Left renal cortex interstitium (tissue), 4 donors: ENCODE measurements around the gene CDK5RAP1. TPM values are rescaled to one million over a fixed set of nuclear protein-coding genes. Genes with fewer than 3 reads are reported as not detected.

Experiments used
- DNase-seq, 4 donors: peaks; one replicate each; pipeline ENCODE4 v3.0.0-alpha.2; 2013; ENCODE audit warnings: low read depth in 4 of 4, low spot score in 2 of 4, missing footprints in 1 of 4
- polyA plus RNA-seq, 4 donors: library from polyadenylated mRNA; unstranded; fragments of 120-200 nt; gene quantifications; one replicate each; pipeline ENCODE4 v1.2.1, GENCODE V29; 2013; ENCODE audit not compliant: insufficient read length in 4 of 4

CDK5RAP1 gene
- polyA plus RNA-seq, 4 donors: 26.6 to 44.1 (median 35.1) TPM

DNA sequence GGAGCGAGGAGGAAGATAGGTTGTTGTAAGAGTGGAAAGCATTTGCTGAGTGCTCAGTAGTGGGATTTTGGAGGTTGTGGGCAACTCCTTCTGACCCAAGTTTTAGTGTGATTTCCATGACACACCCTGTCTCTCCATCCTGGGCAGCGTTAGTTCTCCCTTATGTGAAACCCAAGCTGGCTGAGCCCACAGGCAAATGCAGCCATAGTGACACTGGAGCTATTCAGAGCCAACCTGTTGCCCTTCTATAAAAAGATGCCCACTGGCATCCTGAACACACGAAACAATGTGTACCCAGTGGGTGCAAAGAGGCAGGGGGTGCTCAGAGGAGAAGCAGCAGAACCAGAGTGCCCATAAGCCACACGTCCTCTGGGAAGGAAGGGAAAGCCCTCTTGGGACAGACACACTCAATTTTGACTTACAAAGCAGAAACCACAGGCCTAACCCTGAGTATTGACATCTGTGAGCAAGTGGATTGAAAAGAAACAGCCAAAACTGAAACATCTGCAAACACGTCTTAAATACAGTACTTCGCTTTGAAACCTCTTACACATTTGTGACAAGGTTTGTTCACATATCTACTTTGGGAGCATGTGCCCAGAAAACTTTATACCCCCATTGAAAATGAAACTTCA lies 63.7 kb downstream of the CDK5RAP1 start:
- no peak for DNase-seq

- DNase-seq: no peak
These were observed 64.2 kb downstream of the CDK5RAP1 start for GRCh38 chr20:33337119-33337518.

DNA sequence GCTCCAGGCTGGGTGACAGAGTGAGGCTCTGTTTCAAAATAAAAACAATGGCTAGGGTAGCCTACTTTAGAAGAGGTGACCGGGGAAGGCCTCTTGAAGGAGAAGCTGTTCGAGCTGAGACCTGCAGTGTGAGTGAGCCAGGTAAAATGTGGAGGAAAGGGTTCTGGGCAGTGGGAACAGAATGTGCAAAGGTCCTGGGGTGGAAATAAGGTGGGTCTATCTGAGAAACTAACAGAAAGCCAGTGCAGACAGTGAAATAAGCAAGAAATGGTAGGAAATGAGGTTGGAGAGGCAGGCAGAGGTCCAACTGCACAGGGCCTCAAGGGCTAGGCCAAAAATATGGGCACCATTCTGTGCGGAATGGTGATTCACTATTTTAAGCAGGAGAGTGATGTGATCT lies 64.9 kb downstream of the CDK5RAP1 start:
- no peak for DNase-seq

DNA sequence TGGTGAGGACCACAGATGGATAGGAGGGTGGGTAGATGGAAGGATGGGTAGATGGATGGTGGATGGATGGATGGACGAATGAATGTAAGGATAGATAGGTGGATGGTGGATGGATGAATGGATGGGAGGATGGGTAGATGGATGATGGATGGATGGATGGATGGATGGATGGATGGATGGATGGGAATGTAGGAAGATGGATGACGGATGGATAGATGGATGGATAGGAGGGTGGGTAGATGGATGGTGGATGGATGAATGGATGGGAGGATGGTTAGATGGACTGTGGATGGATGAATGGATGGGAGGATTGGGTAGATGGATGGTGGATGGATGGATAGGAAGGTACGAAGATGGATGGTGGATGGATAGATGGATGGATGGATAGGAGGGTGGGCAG lies 67.2 kb downstream of the CDK5RAP1 start:
- no peak for DNase-seq

DNA sequence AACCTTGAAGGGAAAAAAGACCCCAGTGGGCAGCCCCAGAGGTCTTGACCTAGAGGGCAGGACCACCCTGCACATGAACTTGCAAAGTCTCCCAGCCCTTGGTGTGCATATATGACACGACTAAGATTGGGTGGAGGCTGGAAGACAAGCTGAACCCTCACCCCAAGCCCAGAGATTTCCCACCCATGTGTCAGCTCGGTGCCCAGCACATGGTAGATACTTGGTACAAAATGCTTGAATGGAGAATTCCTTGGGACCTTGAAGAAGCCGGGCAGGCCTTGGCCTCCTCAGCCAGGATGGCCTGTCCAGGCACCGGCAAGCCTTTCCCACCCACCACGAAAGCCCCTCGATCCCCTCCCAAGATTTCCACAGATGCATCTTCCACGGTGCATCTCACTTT lies 67.7 kb downstream of the CDK5RAP1 start:
- DNase-seq: no peak

DNA sequence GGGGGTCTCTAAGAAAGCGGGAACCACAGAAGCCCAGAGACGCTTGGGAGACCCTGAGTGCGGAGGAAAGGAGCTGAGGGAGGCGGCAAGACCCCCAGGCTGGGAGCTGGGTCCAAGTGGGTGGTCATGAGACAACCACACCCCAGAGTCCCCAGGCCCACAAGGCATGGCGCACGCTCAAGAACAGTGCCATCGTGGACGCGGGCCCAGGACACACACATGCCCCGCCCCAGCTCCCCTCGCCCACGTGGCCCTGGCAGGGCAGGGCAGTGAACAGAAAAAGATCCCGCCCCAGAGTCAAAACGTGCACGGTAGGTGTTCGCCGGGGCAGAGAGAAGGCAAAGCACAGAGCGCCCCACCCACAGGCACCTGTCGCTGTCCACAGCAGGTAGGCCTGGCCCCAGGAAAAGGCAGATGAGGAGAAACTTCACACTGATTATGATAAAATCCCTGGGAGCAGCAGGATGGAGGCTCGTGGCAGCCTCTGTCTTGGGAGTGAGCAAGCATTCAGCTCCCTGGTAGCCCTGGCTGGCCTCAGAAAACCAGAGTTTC lies 68.3 kb downstream of the CDK5RAP1 start:
- no peak for DNase-seq

- no peak for DNase-seq
These were observed 72.9 kb downstream of the CDK5RAP1 start for GRCh38 chr20:33328157-33329137.

DNA sequence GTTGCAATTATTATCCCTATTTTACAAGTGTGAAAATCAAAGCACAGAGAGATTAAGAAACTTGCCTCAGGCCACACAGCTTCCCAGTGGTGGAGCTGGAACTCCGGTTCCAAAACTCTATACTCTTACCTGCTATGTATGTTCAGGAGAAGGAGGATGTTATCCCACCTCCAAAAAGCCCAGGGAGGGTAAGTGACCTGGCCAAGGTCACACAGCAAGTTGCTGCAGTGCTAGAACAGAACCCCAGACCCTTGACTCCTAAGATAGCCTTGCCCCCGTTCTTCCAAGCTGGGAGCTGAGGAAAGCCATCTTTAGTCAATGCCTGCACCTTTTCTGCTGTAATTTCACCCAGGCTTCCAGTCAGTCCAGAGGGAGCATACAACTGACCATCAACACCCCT lies 76.0 kb downstream of the CDK5RAP1 start:
- DNase-seq: no peak

- DNase-seq: no peak
These were observed 78.1 kb downstream of the CDK5RAP1 start for GRCh38 chr20:33323236-33323635.

DNA sequence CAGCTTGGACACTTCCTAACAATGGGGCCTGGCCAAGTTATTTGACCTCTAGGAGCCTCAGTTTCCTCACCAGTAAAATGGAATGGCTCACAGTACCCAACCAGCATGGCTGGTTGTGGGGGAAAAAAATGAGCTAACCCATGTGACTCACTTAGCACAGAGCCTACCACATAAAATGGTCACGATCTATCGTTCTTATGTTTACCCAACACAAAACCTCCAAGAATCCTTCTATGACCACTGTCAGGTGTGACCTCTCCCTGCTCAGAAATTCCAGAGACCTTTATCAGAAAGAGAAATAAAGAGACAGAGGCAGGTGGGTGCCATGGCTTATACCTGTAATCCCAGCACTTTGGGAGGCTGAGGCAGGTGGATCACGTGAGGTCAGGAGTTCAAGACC lies 78.9 kb downstream of the CDK5RAP1 start:
- no peak for DNase-seq

DNA sequence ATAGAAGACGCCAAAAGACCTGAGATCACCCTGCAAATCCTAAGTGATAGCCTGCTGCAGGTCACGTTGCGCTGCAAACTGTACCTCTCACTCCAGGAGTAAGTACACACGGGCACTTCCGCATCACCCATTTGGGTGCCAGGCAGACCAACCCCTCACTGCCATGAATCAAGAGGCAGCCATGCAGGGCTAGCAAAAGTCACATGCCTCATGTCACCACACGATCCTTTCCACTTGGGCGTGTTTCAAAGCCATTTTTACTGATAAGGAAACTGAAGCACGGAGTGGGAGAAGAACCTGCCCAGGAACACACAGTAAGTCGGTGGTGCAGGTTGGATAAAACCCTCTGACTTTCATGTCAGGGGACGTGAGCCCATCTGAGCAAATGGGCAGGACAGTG lies 81.3 kb downstream of the CDK5RAP1 start:
- no peak for DNase-seq

GRCh38 chr20:33318096-33318429 lies 83.3 kb downstream of the CDK5RAP1 start:
- DNase-seq: no peak

DNA sequence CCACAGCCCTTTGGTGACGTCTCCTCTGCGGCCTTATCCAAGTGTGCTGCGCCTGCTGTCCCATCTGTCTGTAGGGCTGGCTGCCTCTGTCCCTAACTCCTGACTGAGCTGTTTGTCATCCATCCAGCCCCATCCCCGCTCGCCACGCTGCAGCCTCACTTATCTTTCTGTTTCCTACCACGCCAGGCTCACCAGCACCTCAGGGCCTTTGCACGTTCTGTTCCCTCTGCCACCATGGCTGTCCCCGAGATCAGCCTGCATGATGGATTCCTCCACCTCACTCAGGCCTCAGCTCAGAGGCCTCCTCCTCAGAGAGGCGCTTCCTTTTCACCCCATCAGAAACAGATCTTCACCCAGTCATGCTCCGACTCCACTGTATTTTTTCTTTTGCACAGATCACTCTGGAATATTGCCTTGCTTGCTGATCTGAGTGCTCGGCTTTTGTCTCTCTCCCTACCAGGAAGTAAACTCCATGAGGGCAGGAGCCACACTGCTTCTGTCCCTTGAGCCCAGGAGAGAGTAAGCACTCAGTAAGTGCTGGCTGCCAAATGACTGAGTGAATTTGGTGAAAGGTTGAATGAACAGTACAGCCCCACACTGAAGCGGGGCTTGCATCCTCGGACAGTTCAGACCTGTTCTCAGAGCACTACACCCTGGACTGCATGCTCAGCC lies 83.8 kb downstream of the CDK5RAP1 start:
- no peak for DNase-seq

DNA sequence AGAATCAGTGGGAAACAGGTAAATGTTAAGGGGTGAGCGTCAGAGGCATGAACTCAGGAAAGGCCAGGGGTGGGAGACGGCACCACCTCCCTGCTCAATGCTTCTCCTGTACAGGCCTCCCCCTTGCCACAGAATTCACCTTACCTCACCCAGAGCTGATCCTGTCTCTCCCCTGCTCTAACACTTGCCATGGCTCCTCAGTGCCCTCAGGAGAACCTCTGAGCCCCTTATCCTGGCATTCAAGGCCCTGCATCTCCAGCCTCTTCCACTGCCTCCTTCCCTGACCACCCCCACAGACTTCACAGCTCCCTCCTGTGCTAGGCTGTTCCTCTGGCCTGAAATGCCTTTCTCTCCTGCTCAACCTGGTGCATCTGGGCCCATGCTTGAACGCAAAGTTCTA lies 84.4 kb downstream of the CDK5RAP1 start:
- no peak for DNase-seq

GRCh38 chr20:33316343-33316742 lies 85.0 kb downstream of the CDK5RAP1 start:
- DNase-seq: no peak

- DNase-seq: no peak
These were observed 87.5 kb downstream of the CDK5RAP1 start for GRCh38 chr20:33313686-33314314.

DNA sequence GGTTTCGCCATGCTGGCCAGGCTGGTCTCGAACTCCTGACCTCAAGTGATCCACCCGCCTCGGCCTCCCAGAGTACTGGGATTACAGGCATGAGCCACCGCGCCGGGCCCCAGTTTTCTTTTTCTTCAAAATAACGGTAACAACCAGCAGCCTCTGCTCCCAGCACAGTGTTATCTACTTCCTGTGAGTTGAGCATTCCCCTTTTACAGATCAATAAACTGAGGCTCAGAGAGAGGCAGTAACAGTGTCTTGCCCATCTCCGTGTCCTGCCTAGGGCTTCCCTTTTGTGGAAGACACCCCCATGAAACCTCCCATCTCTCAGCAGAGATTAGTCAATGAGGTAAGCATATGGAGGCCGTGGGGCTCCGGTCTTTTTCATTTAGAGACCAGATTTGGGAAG lies 88.7 kb downstream of the CDK5RAP1 start:
- DNase-seq: no peak

GRCh38 chr20:33311996-33312395 lies 89.3 kb downstream of the CDK5RAP1 start:
- no peak for DNase-seq

DNA sequence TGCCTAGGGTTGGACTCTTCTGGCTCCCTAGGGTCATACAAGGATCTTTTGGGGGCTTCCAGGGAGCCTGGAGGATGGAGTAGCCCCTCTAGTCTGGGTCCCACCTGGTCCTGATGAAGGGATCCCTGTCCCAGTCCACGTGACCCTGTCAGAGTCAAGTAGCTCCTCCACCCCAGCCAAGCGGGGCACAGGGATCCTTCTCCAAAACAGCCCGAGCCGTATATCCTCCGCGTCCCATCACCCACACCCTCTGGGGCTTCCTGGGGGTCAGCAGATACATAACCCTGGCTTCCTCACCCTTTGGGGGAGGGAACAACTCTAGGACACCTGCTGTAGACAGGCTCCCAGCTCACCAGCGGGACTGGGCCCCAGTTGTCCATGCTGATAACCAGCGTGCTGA lies 90.3 kb downstream of the CDK5RAP1 start:
- no peak for DNase-seq

DNA sequence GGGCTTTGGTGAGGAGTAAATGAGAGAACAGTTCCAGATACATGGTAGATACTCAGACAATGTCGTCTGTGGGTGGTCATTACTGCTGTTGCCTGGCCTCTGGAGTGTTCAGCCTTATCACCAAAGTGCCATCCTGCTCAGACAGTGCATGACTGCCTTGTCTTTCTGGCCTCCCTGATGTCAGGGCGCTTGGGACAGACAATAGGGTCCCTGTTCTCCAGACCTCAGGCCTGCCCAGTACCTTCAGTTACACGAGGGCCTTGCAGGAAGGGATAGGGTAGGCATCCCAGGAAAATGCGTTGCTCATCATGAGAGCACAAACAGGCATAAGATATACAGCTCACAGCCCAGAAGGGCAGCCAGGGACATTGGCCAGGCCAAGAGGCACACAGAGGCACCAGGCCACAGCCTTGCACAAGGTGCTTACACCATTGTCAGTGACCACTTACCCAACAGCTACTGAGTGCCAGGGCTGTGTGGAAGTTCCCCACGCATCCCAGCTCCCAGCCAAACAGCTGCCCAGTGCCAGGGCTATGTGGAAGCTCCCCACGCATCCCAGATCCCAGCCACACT lies 90.9 kb downstream of the CDK5RAP1 start:
- DNase-seq: no peak
